SK-N-SH (cell line): Measurements from ENCODE around the gene SCN4A. TPM values are rescaled to one million over a fixed set of nuclear protein-coding genes. Genes with fewer than 3 reads are reported as not detected.

ENCODE experiments used
- CTCF ChIA-PET: fragments of 300-600, 350-600 bp; formaldehyde crosslinking; extraction: SDS; loops from one replicate; lab custom pipeline; 2021; lab: Yijun Ruan, JAX
- POLR2A ChIA-PET: fragments of 350-600 bp; sonication (Branson Sonifier 250); formaldehyde crosslinking; extraction: SDS; loops from one replicate; lab custom pipeline; 2020; ENCODE audit warnings: antibody characterized with exemption, inconsistent platforms; lab: Yijun Ruan, JAX
- DNase-seq: peaks from one replicate; pipeline ENCODE4 v3.0.0; 2012
- H2AFZ ChIP-seq: fragments of 200-600 bp; sonication (generic); 2 replicates; pipeline ENCODE4 v1.8.1; 2016; ENCODE audit warnings: antibody characterized with exemption, mild to moderate bottlenecking, low read depth
- H3F3A ChIP-seq: fragments of 200-600 bp; sonication (generic); replicated peaks from 2 replicates; pipeline ENCODE3; 2016; ENCODE audit warnings: antibody characterized with exemption, mild to moderate bottlenecking; ENCODE audit not compliant: insufficient read depth
- H3K27ac ChIP-seq, 2 experiments: fragments of 200-500 bp in 1 of 2; fragments of 200-600 bp in 1 of 2; sonication (Bioruptor generic) in 1 of 2; sonication (generic), shearing (Covaris generic) in 1 of 2; 2 replicates each; pipeline versions ENCODE4 v1.5.1 to v1.6.1; 2014 to 2016; ENCODE audit warnings: low read depth in 2 of 2, inconsistent platforms in 1 of 2, low read length in 1 of 2, mild to moderate bottlenecking in 1 of 2, mixed read lengths in 1 of 2
- H3K27me3 ChIP-seq: fragments of 200-600 bp; sonication (generic), shearing (Covaris generic); 2 replicates; pipeline ENCODE4 v1.6.1; 2016; ENCODE audit warnings: mixed run types; ENCODE audit not compliant: insufficient read depth
- H3K36me3 ChIP-seq, 2 experiments: fragments of 200-500 bp in 1 of 2; fragments of 200-600 bp in 1 of 2; sonication (Bioruptor generic) in 1 of 2; sonication (generic) in 1 of 2; replicated peaks in 1 of 2; 2 replicates each; pipeline versions ENCODE3 to v1.5.1; 2014 to 2016; ENCODE audit warnings: low read length in 1 of 2, mild to moderate bottlenecking in 1 of 2; ENCODE audit not compliant: insufficient read depth in 2 of 2, control insufficient read depth in 1 of 2
- H3K4me1 ChIP-seq, 2 experiments: fragments of 200-500 bp in 1 of 2; fragments of 200-600 bp in 1 of 2; sonication (Bioruptor generic) in 1 of 2; sonication (generic), shearing (Covaris generic) in 1 of 2; 2 replicates each; pipeline versions ENCODE4 v1.5.1 to v1.6.1; 2014 to 2016; ENCODE audit warnings: low read depth in 1 of 2, low read length in 1 of 2, mixed run types in 1 of 2; ENCODE audit not compliant: insufficient read depth in 2 of 2, control insufficient read depth in 1 of 2
- H3K4me2 ChIP-seq: fragments of 200-600 bp; sonication (generic), shearing (Covaris generic); 2 replicates; pipeline ENCODE4 v1.6.1; 2017; ENCODE audit warnings: mixed run types
- H3K4me3 ChIP-seq, 2 experiments: fragments of 200-500 bp in 1 of 2; fragments of 200-600 bp in 1 of 2; sonication (Bioruptor generic) in 1 of 2; sonication (generic), shearing (Covaris generic) in 1 of 2; 2 replicates each; pipeline versions ENCODE4 v1.5.1 to v1.8.1; 2014 to 2016; ENCODE audit warnings: low read depth in 2 of 2, inconsistent platforms in 1 of 2, low read length in 1 of 2, mild to moderate bottlenecking in 1 of 2, mixed read lengths in 1 of 2, moderate library complexity in 1 of 2
- H3K79me2 ChIP-seq: fragments of 200-600 bp; sonication (generic); 2 replicates; pipeline ENCODE4 v1.8.1; 2017; ENCODE audit warnings: mild to moderate bottlenecking; ENCODE audit not compliant: insufficient read depth
- H3K9ac ChIP-seq: fragments of 200-600 bp; sonication (generic); 2 replicates; pipeline ENCODE4 v1.6.1; 2017; ENCODE audit warnings: mixed run types
- H3K9me2 ChIP-seq: fragments of 200-600 bp; sonication (generic); 2 replicates; pipeline ENCODE4 v1.6.1; 2017; ENCODE audit warnings: mixed run types
- H3K9me3 ChIP-seq: fragments of 200-600 bp; sonication (generic); 2 replicates; pipeline ENCODE4 v1.6.1; 2017; ENCODE audit warnings: mixed run types, mild to moderate bottlenecking, moderate library complexity
- H4K20me1 ChIP-seq: fragments of 200-600 bp; sonication (generic); 2 replicates; pipeline ENCODE4 v1.6.1; 2017; ENCODE audit warnings: mild to moderate bottlenecking, mixed run types; ENCODE audit not compliant: insufficient read depth
- EZH2phosphoT487 ChIP-seq: fragments of 200-600 bp; sonication (generic); IDR thresholded peaks from 2 replicates; pipeline ENCODE4 v1.6.1; 2017; ENCODE audit warnings: low read depth, mixed run types, mild to moderate bottlenecking, antibody characterized with exemption, moderate library complexity, borderline replicate concordance
- FOSL2 ChIP-seq: IDR thresholded peaks from 2 replicates; pipeline ENCODE4 v1.4.0; 2012; ENCODE audit warnings: low read depth, mild to moderate bottlenecking, moderate library complexity, borderline replicate concordance
- FOXJ3 ChIP-seq: sonication (generic); formaldehyde crosslinking; IDR thresholded peaks from 2 replicates; pipeline ENCODE4 v1.5.1; 2020; ENCODE audit warnings: mild to moderate bottlenecking, missing genetic modification reagents
- GABPA ChIP-seq: IDR thresholded peaks from 2 replicates; pipeline ENCODE4 v1.4.0; 2012; ENCODE audit warnings: low read depth, mild to moderate bottlenecking
- JUND ChIP-seq: IDR thresholded peaks from 2 replicates; pipeline ENCODE4 v1.4.0; 2012
- MEF2A ChIP-seq: IDR thresholded peaks from 2 replicates; pipeline ENCODE4 v1.4.0; 2012; ENCODE audit warnings: low read depth, borderline replicate concordance
- MXI1 ChIP-seq: IDR thresholded peaks from 2 replicates; pipeline ENCODE4 v1.6.1; 2012; ENCODE audit warnings: mild to moderate bottlenecking, low read depth, low read length, improper control_type of control experiment
- NFIC ChIP-seq: IDR thresholded peaks from 2 replicates; pipeline ENCODE4 v1.4.0; 2012; ENCODE audit warnings: borderline replicate concordance
- NRF1 ChIP-seq: IDR thresholded peaks from 2 replicates; pipeline ENCODE4 v1.6.1; 2012; ENCODE audit warnings: low read depth, mild to moderate bottlenecking, low read length
- PBX3 ChIP-seq: IDR thresholded peaks from 2 replicates; pipeline ENCODE4; 2012
- POLR2AphosphoS5 ChIP-seq: IDR thresholded peaks from 2 replicates; pipeline ENCODE4 v1.6.1; 2012; ENCODE audit warnings: low read depth, low read length
- RFX5 ChIP-seq: IDR thresholded peaks from 2 replicates; pipeline ENCODE4 v1.6.1; 2012; ENCODE audit warnings: mild to moderate bottlenecking, improper control_type of control experiment, low read length
- SIN3A ChIP-seq: IDR thresholded peaks from 2 replicates; pipeline ENCODE4 v1.6.1; 2012; ENCODE audit warnings: low read depth, mild to moderate bottlenecking, low read length, moderate library complexity, borderline replicate concordance
- TAF1 ChIP-seq: IDR thresholded peaks from 2 replicates; pipeline ENCODE4 v1.6.1; 2012; ENCODE audit warnings: low read depth, mild to moderate bottlenecking, low read length, moderate library complexity, borderline replicate concordance
- USF1 ChIP-seq: IDR thresholded peaks from 2 replicates; pipeline ENCODE4 v1.4.0; 2012; ENCODE audit warnings: low read depth, borderline replicate concordance
- YY1 ChIP-seq: IDR thresholded peaks from 2 replicates; pipeline ENCODE4 v1.4.0; 2012; ENCODE audit warnings: low read depth, mild to moderate bottlenecking
- WGBS: methylation state at CpG from one replicate; pipeline ENCODE4 v1.1.6; 2017; ENCODE audit warnings: low lambda C conversion rate; 5-methylcytosine and 5-hydroxymethylcytosine counted together
- polyA plus RNA-seq, 3 experiments: library from polyadenylated mRNA; depleted of rRNA; stranded (reverse); fragments of >200 nt; gene quantifications; 2 replicates each; pipeline ENCODE4 v1.2.3, GENCODE V29; 2012
- TF ChIP-seq, protein P1 (sequence below): fragments of 150-350 bp; IDR thresholded peaks from 2 replicates; pipeline ENCODE4 v1.6.1; 2017; ENCODE audit warnings: antibody characterized with exemption, low read length, low read depth, borderline replicate concordance
- TF ChIP-seq, protein P2 (sequence below): fragments of 200-600 bp; sonication (generic); IDR thresholded peaks from 2 replicates; pipeline ENCODE4 v1.6.1; 2017; ENCODE audit warnings: antibody characterized with exemption, mild to moderate bottlenecking, moderate library complexity

SCN4A gene
- polyA plus RNA-seq, 1 of the 3 experiments (the other 2 are of a cell fraction) = not detected

GRCh38 chr17:63940584-63940983, 32.1 kb downstream of the SCN4A start (continued):
- no peak for TF ChIP-seq NRF1
- no peak for TF ChIP-seq YY1
- no peak for TF ChIP-seq JUND
- no peak for TF ChIP-seq FOXJ3 (CRISPR knock-in tag)
- TF ChIP-seq POLR2AphosphoS5 = no peak
- no peak for TF ChIP-seq USF1
- TF ChIP-seq MXI1 = no peak
- TF ChIP-seq PBX3 = no peak
- no peak for TF ChIP-seq TAF1
- no peak for TF ChIP-seq EZH2phosphoT487
- no peak for TF ChIP-seq FOSL2

- CTCF ChIA-PET = interaction anchor here (0.9 to 3.7 kb wide), 7 partner anchors 11 to 194 kb away, joined by 3 to 24 read pairs (median 6); partner anchors contain the start of gene GH1
- no peaks in the 10 kb centered on the region for H4K20me1 ChIP-seq
- TF ChIP-seq PBX3 (no peak), NFIC (no peak), GABPA (no peak), MEF2A (no peak), RFX5 (no peak), MXI1 (no peak), EZH2phosphoT487 (no peak), SIN3A (no peak)
- TF ChIP-seq, protein P1, sequence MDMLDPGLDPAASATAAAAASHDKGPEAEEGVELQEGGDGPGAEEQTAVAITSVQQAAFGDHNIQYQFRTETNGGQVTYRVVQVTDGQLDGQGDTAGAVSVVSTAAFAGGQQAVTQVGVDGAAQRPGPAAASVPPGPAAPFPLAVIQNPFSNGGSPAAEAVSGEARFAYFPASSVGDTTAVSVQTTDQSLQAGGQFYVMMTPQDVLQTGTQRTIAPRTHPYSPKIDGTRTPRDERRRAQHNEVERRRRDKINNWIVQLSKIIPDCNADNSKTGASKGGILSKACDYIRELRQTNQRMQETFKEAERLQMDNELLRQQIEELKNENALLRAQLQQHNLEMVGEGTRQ = no peak
- TF ChIP-seq, protein P2, sequence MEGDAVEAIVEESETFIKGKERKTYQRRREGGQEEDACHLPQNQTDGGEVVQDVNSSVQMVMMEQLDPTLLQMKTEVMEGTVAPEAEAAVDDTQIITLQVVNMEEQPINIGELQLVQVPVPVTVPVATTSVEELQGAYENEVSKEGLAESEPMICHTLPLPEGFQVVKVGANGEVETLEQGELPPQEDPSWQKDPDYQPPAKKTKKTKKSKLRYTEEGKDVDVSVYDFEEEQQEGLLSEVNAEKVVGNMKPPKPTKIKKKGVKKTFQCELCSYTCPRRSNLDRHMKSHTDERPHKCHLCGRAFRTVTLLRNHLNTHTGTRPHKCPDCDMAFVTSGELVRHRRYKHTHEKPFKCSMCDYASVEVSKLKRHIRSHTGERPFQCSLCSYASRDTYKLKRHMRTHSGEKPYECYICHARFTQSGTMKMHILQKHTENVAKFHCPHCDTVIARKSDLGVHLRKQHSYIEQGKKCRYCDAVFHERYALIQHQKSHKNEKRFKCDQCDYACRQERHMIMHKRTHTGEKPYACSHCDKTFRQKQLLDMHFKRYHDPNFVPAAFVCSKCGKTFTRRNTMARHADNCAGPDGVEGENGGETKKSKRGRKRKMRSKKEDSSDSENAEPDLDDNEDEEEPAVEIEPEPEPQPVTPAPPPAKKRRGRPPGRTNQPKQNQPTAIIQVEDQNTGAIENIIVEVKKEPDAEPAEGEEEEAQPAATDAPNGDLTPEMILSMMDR = no peak
- 75% methylated on average over 6 of the region's 6 CpGs for WGBS
- H3K4me2 ChIP-seq = no peak overlapping the region
- DNase-seq = no peak
- H3K4me1 ChIP-seq = no peaks in the 10 kb centered on the region
- H2AFZ ChIP-seq = no peak overlapping the region
- H3K27me3 ChIP-seq = peaks cover 6% of the 10 kb centered on the region; the same call in 1 of the 2 replicates
- no peak overlapping the region for H3K4me3 ChIP-seq
- H3K9me2 ChIP-seq = no peaks in the 10 kb centered on the region
- POLR2A ChIA-PET = no interaction called here
- no peaks in the 10 kb centered on the region for H3K79me2 ChIP-seq
- no peak overlapping the region for H3K27ac ChIP-seq
- H3K9ac ChIP-seq = no peak overlapping the region
- no peaks in the 10 kb centered on the region for H3K9me3 ChIP-seq
- H3K36me3 ChIP-seq = no peaks in the 10 kb centered on the region
- no peaks in the 10 kb centered on the region for H3F3A ChIP-seq
Measured at GRCh38 chr17:63939884-63940283, 32.8 kb downstream of the SCN4A start.
